D341Med (cell line): ENCODE measurements around the gene PRKD1.

Experiments used
- DNase-seq: peaks from one replicate; pipeline ENCODE4 v3.0.0; 2012; ENCODE audit warnings: low spot score

PRKD1 gene

DNA sequence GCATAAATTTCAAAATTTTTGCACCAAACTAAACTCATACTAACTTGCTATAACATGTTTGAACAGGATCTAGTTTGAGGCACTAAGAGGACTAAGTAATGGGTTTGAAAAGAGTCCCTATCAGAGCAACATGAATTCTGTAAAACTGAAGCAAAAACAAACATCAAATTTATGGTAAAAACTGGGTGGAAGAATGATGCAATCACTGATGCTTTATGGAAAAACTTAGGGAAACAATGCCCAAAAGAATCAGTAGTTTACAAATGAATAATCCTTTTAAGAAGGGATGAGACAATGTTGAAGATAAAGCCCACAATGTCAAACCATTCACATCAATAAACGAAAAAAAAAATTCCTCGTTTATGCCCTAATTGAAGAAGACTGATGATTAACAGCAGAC lies 88.9 kb downstream of the PRKD1 start:
- no peak for DNase-seq

DNA sequence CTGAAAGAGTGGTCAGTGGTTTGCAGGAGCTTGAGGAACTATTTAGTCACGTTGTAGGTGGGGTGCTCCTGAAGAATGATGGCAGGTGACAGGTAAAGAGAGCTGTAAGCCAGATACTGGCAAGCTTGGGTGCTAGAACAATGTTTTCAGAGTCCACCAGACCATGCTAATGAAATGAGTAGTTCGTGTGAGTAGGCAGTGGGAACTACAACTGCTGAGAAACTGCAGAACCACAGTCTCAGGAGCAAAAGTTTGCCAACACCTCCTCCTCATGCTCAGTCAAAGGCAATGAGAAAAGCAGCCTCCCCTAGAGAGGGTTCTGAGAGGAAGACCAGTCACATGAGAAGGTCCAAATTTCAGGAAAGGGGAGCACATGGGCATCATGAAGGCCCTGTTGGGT lies 91.3 kb downstream of the PRKD1 start:
- no peak for DNase-seq

GRCh38 chr14:29832042-29832441 lies 95.6 kb downstream of the PRKD1 start:
- DNase-seq: no peak

DNA sequence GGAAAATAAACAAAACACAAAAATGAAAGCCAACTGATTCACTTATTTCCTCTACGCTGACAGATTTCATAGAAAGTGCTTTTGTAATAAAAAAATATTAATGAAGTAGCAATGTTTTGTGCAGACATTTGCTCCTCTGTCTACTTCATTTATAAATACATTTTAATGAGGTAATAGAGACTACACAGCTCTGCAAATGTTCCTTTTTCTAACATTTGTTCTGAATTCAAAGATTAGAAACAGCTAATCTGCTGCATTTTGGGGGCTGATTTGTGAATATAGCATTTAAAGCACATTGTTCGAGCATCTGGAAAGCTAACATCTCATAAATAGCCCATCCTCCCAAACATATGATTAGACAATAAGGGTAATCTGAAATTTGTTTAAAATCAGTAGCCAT lies 97.8 kb downstream of the PRKD1 start:
- DNase-seq: no peak

DNA sequence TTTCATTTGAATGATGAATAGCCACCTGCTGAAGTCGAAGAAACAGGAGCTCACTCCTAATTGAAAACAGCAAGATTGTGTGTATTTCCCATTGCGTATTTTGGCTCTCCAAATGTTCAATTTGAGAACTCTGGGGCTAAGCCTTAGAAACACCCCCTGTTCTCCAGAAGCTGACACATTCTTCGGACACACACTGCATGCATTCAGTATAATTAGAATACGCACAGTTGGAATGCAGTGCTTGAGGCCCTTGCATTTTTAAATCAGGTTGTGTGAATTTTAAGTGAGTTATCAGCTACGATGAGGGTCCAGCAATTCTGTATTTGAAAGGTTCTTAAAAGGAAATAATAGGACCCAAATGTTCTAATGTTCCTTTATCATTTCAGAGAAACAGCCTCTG lies 103.8 kb downstream of the PRKD1 start:
- DNase-seq: no peak

- no peak for DNase-seq
These were observed 105.3 kb downstream of the PRKD1 start for GRCh38 chr14:29822430-29822709.

DNA sequence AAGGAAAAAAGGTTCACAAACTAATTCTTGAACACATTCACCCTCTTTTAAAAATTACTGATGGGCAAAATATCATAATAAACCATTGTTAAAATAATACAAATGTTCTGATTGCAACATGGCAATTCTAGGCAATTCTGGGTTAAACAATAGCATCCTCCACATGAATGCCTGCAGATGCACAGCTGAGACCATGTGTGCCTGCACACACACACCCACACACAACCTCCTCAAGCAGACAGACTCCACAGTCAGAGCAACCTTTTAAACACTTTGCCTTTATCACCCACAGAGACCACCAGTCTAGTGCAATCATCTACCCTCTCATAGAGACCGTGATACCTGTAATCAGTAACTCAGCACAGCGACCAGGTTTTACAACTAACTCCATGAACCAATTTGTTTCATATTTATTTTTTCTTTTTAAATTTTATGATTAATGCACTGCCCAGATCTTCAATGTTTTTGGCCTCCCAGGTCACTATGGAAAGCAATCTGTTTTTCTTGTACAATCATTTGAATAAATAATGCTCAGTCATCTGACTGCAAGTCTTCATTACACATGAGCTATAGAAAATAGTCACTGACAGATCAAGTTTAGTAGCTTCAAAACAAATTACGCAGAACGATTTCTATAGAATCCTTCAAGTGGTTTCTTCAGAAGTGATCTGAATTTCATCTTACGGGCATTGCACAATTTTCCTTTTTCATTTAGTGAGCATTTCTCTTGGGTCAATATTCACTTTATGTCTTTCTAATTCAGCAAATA lies 105.8 kb downstream of the PRKD1 start:
- no peak for DNase-seq

- DNase-seq: no peak
These were observed 106.4 kb downstream of the PRKD1 start for GRCh38 chr14:29821242-29821641.

- DNase-seq: no peak
These were observed 106.9 kb downstream of the PRKD1 start for GRCh38 chr14:29820785-29821184.

DNA sequence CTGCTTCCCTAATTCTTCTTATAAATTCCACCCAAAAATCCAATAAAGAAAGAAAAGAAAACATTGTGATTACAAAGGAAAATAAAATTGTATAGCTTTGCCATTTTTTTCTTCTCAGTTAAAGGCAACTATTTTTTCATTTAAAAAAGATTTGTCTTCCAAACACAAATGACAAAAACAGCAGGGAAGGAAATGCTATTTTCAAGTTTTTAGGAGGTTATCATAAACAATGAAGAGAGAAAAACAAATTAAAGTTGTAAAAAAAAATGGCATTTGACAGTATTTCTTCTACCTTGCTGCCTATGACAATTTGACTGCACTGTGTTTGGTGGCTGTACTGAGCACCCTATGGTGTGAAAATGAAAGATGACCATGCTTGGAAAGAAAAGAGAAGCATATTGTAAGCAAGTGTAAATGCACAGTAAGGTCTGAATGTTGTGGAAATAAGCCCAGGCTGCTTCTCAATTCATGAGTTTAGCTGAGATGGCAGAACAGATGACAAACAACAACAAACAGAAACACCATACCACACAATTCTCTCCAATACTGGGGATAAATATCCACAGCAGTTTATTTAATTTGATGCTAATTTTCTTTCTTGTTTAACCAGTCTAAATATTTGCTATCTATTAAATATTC lies 109.8 kb downstream of the PRKD1 start:
- DNase-seq: no peak

DNA sequence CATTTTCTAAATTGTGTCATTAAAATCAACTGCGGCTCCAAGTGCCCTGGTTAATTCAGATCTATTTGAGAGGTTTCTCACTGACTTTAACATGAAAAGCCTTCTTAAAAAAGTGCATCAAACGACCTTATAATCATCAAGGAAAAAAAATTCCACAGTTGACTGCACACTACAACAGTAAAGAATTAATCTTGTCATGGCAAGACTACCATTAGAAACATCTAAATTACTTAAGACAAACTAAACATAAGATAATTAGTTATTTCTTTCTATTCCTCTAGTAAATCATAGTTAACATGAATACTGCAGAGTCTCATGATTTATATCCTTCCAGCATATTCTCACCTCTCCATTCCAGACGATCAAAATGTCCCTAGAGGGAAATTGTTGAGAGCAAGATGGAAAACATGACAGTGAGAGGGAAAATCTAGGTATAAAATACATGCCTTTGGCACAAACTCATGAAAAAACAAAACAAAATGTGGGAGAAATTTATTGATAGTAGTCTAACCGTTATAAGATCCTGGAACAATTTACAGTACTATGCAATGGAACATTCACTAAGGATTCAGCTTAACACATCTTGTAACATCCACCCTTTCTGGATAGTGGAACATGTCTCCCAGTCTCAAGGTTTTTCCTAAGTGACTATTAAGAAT lies 112.5 kb downstream of the PRKD1 start:
- DNase-seq: no peak

- DNase-seq: no peak
These were observed 113.3 kb downstream of the PRKD1 start for GRCh38 chr14:29814156-29815015.

GRCh38 chr14:29810682-29811081 lies 117.0 kb downstream of the PRKD1 start:
- DNase-seq: no peak

- no peak for DNase-seq
These were observed 117.6 kb downstream of the PRKD1 start for GRCh38 chr14:29810064-29810463.

GRCh38 chr14:29806124-29806517 lies 121.5 kb downstream of the PRKD1 start:
- no peak for DNase-seq

DNA sequence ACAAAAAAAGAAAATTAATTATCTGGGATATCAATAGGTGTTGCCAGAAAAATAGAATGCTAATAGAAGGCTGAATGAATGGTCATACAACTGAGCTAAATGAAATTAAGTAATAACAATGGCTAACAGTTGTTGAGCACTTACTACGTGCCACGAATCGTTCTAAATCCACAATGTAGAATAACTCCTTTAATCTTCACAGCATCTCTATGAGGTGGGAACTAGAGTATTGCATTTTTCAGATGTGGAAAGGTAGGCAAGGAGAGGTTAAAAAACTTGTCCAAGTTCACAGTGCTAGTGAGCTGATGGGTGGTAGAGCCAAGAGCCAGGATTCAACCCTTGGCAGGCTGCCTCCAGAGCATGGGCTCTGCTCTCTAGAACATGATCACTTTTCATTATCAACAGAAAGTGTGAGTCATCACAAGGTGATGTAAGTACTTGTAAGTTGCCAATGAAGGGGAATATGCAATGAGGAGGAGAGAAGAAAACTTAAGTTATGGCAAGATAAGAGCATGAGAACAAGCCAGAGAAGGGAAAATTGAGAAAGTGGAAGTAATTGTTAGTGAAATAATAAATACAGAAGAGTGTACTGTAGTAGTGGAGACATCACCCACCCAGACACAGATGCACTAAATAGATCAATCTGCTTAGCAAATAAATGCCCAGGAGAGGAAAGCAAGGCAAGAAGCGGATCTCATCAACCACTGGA lies 122.1 kb downstream of the PRKD1 start:
- DNase-seq: no peak

GRCh38 chr14:29804481-29805266 lies 123.0 kb downstream of the PRKD1 start:
- no peak for DNase-seq

DNA sequence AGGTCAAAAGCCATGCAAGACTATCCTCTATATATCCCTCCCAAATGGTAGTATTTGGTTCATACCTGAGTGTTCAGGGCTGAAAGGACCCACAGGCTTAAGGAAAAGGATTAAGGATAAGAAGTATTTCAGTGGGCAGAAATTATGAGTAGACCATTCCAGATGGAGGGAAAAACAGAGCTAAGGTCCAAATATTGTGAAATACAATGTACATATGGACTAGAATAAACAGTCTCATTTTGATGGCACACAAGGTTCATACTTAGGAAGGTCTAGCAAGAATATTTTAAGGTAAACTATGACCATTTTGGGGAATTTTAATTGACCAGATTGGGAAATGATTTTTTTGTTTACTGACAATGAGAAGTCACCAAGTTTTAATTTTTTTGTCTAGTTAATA lies 124.6 kb downstream of the PRKD1 start:
- DNase-seq: no peak

GRCh38 chr14:29802211-29802610 lies 125.4 kb downstream of the PRKD1 start:
- DNase-seq: no peak

DNA sequence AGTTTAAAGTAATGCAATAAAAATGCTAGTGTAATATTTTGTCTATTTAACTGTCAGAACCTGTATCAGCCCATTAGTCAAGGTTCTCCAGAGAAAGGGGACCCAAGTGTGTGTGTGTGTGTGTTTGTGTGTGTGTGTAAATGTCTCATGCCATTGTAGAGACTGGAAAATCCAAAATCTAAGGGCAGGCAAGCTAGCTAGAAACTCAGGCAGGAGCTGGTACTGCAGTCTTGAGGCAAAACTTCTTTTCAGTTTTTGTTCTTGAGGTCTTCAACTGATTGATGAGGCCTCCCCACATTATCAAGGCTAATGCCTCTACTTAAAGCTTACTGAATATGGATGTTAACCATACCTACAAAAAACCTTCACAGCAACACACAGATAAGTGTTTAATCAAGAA lies 126.7 kb downstream of the PRKD1 start:
- no peak for DNase-seq

GRCh38 chr14:29799464-29800095 lies 128.1 kb downstream of the PRKD1 start:
- DNase-seq: no peak
